ENCODE results near the gene KMT5B. TPM values are rescaled to one million over a fixed set of nuclear protein-coding genes. Genes with fewer than 3 reads are reported as not detected.

The KMT5B gene
- 26.9 and 35.3 TPM in 2 replicates for total RNA-seq

GRCh38 chr11:68213135-68213515 lies at the start of gene KMT5B:
TSS of gene KMT5B (minus strand) at chr11:68213296. CDS start at chr11:68190076, 23,220 bp downstream.

DNA sequence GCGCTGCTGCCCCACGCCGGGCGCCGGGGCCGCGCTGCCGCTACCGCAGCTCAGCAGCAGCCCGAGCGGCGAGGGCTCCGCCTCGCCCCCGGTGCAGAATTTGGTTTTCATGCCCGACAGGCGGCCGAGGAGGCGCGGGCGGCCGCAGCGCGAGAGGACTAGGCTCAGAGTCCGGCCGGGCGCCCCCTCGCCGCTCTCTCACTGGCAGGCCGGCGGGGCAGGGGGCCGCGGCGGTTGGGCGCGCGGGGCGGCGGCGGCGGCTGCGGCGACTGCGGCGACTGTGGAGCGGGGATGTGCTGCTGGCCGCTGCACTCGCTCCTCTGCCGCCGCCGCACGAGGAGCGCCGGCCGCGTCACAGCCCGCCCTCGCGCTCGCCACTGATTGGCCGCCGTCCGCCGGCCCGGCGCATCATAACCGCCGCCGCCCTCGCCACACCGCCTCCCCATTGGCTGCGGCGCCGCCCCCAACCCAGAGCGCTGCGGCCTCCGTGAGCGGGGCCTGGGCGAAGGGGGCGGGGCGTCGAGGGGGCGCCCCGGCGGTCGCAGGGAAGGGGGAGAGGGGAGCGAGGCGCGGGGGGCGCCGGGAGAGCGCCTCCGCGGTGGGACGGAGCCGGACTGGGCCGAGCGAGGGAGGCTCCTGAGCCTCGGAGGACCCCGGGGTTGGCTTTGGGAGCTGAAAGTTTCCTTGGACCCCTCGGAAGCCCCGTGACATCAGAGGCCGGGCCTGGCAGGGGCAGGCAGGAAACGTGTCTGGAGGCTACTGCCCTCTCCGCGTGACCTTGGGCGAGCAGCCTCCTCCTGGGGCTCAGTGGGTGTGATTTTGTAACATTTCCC lies 91.8 kb downstream of the KMT5B start, which contains the start of gene CHKA:
Gene CHKA, minus strand, starts transcription at position 322 of the 833 bp plus-strand sequence. Its CDS starts 211 bp downstream, at position 111.

Other genes with a start within 250 kb of the KMT5B start
- 22.1 and 25.6 TPM in 2 replicates for gene UNC93B1, start 209.2 kb downstream of the KMT5B start, total RNA-seq
- gene ALDH3B1, start 203.0 kb downstream of the KMT5B start, total RNA-seq = 0.52 and 0.87 TPM in 2 replicates
- gene NDUFS8, start 182.6 kb downstream of the KMT5B start, total RNA-seq = 64.8 and 109 TPM in 2 replicates
- 43.9 and 45.9 TPM in 2 replicates for gene TCIRG1, start 174.3 kb downstream of the KMT5B start, total RNA-seq
- 31.9 and 45.6 TPM in 2 replicates for gene CHKA, start 91.9 kb downstream of the KMT5B start, total RNA-seq
- 2.8 and 6.2 TPM in 2 replicates for gene C11orf24, start 58.7 kb upstream of the KMT5B start, total RNA-seq
- 94.7 and 118 TPM in 2 replicates for gene LRP5, start 99.3 kb upstream of the KMT5B start, total RNA-seq
- 157 and 159 TPM in 2 replicates for gene PPP6R3, start 247.5 kb upstream of the KMT5B start, total RNA-seq

Measured in dermis lymphatic vessel endothelial cell (primary cell).